ENCODE measurements around the gene LRRC8A.

Gene LRRC8A

GRCh38 chr9:128933731-128934130, 51.8 kb downstream of the LRRC8A start:
- no peak for TF ChIP-seq FOXM1 (IDR thresholded peaks at IDR 0.05; ENCODE audit: borderline replicate concordance, low read depth)

GRCh38 chr9:128936171-128936865, 54.4 kb downstream of the LRRC8A start:
- TF ChIP-seq TCF12 (IDR thresholded peaks at IDR 0.05; ENCODE audit: low read depth) = no peak

- TF ChIP-seq TEAD4 (IDR thresholded peaks at IDR 0.05) (no peak), TCF12 (IDR thresholded peaks at IDR 0.05; ENCODE audit: low read depth) (no peak), RAD21 (IDR thresholded peaks at IDR 0.05; ENCODE audit: low read depth) (no peak), REST (IDR thresholded peaks at IDR 0.05; ENCODE audit: low read depth) (no peak), TAF1 (IDR thresholded peaks at IDR 0.05; ENCODE audit: low read depth) (no peak), EGR1 (IDR thresholded peaks at IDR 0.05) (no peak), MAX (IDR thresholded peaks at IDR 0.05) (no peak), ZBTB7A (IDR thresholded peaks at IDR 0.05; ENCODE audit: low read depth) (no peak), CEBPB (IDR thresholded peaks at IDR 0.05) (no peak)
Observed at GRCh38 chr9:128937310-128938165, 55.6 kb downstream of the LRRC8A start.

- TF ChIP-seq USF1 (IDR thresholded peaks at IDR 0.05) (no peak), REST (IDR thresholded peaks at IDR 0.05; ENCODE audit: low read depth) (no peak), TCF12 (IDR thresholded peaks at IDR 0.05; ENCODE audit: low read depth) (no peak), TEAD4 (IDR thresholded peaks at IDR 0.05) (no peak)
Observed at GRCh38 chr9:128940271-128940921, 58.5 kb downstream of the LRRC8A start.

- TF ChIP-seq EP300 (IDR thresholded peaks at IDR 0.05; ENCODE audit: borderline replicate concordance) (no peak), TEAD4 (IDR thresholded peaks at IDR 0.05) (no peak), RAD21 (IDR thresholded peaks at IDR 0.05; ENCODE audit: low read depth) (no peak), REST (IDR thresholded peaks at IDR 0.05; ENCODE audit: low read depth) (no peak), CEBPB (IDR thresholded peaks at IDR 0.05) (no peak), TCF12 (IDR thresholded peaks at IDR 0.05; ENCODE audit: low read depth) (no peak)
Observed at GRCh38 chr9:128940946-128941755, 59.2 kb downstream of the LRRC8A start.
